ENCODE data around the gene ZNF785.

The ZNF785 gene

DNA sequence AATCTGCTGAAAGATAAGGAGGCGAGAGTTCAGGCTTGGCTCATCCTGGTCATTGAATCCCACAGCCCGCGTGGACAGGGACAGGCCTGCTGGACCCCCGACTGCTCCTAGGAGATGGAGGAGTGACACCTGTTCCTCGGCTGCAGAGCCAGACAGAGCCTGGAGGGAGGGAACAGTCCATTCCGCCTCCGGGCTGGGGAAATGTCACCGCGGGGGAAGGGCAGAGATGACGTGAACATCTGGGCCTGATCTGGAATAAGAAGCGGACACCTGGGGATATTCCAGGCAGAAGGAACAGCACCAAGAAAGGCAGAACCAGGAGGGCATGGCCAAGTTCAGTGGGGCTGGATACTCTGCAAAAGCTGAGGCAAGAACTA is 52.4 kb downstream of the ZNF785 start:
- DNase-seq (ENCODE audit: low read depth), result no peak
- peak overlapping the region; percentile 75 for H3K4me3 ChIP-seq (ENCODE audit: control insufficient read depth, low read depth, low read length)
- TF ChIP-seq, protein P1, sequence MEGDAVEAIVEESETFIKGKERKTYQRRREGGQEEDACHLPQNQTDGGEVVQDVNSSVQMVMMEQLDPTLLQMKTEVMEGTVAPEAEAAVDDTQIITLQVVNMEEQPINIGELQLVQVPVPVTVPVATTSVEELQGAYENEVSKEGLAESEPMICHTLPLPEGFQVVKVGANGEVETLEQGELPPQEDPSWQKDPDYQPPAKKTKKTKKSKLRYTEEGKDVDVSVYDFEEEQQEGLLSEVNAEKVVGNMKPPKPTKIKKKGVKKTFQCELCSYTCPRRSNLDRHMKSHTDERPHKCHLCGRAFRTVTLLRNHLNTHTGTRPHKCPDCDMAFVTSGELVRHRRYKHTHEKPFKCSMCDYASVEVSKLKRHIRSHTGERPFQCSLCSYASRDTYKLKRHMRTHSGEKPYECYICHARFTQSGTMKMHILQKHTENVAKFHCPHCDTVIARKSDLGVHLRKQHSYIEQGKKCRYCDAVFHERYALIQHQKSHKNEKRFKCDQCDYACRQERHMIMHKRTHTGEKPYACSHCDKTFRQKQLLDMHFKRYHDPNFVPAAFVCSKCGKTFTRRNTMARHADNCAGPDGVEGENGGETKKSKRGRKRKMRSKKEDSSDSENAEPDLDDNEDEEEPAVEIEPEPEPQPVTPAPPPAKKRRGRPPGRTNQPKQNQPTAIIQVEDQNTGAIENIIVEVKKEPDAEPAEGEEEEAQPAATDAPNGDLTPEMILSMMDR (conservative IDR thresholded peaks at IDR 0.05; ENCODE audit: control insufficient read depth, insufficient read depth, low read depth, low read length), result no peak

DNA sequence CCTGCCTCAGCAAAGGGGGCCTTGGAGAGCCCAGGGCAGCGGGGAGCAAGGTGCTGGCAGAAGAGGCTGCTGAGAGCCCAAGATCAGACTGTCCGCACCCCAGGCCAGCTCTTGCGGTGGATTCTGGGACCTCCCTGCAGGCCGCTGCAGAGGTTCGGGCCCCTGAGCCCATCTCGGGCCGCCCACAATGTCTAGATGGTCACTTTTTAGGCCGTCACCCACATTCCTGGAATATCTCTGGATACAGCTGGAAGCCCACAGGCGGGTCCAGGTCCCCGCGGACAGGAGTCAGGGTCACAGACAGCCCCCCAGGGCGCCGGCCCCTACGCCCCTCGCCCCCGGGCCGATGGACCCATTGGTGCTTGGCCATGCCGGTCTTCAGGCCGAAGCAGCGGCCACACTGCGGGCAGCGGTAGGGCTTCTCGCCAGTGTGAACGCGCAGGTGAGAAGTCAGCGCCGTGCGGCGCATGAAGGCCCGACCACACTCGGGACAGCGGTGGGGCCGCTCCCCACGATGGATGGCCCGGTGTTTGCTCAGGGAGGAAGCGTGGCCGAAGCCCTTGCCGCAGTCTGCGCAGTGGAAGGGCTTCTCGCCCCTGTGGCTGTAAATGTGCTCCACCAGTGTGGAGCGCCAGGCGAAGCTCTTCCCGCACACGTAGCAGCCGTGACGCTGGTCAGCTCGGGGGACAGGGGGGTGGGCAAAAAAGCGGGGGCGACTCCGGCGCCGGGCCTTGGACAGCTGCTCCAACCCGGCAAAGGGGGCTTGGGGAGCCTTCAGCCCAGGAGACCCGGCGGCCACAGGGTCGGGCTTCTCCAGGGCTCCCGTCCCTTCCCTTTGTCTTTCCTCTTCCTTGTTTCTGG is 53.0 kb downstream of the ZNF785 start:
- no peak for DNase-seq (ENCODE audit: low read depth)
- TF ChIP-seq, protein P1 (conservative IDR thresholded peaks at IDR 0.05; ENCODE audit: control insufficient read depth, insufficient read depth, low read depth, low read length), result no peak
- H3K4me3 ChIP-seq (ENCODE audit: control insufficient read depth, low read depth, low read length), result no peak overlapping the region
